ENCODE measurements around the gene KRTAP10-8. TPM values are rescaled to one million over a fixed set of nuclear protein-coding genes. Genes with fewer than 3 reads are reported as not detected.

The KRTAP10-8 gene
- total and polyA plus RNA-seq, 2 donors (not counting 1 experiment from before 2014, with no cell fraction given), result not detected

DNA sequence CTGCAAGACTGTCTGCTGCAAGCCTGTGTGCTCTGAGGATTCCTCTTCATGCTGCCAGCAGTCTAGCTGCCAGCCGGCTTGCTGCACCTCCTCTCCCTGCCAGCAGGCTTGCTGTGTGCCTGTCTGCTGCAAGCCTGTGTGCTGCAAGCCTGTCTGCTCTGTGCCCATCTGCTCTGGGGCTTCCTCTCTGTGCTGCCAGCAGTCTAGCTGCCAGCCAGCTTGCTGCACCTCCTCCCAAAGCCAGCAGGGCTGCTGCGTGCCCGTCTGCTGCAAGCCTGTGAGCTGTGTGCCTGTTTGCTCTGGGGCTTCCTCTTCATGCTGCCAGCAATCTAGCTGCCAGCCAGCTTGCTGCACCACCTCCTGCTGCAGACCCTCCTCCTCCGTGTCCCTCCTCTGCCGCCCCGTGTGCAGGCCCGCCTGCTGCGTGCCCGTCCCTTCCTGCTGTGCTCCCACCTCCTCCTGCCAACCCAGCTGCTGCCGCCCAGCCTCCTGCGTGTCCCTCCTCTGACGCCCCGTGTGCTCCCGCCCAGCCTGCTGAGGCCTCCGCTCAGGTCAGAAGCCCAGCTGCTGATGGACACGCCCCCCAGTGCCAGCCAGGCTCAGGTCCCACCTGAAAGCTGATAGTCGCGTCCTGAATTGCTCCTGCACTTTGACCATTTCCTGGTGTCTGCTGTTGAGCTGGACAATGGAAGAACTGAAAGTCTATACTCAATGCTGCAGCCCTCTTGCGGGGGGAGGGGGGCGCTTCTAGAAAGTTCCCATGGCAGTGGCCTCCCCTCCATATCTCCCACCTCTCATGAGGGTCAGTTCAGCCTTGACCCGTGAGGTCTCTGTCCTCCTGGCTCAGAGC, 37.2 kb upstream of the KRTAP10-8 start:
- DNase-seq (ENCODE audit: low read depth in 2 of 2), result no peak
- no peaks in the 10 kb centered on the region for H3K27me3 ChIP-seq (ENCODE audit: control insufficient read depth, insufficient read depth, low read length)
- TF ChIP-seq, protein P1, sequence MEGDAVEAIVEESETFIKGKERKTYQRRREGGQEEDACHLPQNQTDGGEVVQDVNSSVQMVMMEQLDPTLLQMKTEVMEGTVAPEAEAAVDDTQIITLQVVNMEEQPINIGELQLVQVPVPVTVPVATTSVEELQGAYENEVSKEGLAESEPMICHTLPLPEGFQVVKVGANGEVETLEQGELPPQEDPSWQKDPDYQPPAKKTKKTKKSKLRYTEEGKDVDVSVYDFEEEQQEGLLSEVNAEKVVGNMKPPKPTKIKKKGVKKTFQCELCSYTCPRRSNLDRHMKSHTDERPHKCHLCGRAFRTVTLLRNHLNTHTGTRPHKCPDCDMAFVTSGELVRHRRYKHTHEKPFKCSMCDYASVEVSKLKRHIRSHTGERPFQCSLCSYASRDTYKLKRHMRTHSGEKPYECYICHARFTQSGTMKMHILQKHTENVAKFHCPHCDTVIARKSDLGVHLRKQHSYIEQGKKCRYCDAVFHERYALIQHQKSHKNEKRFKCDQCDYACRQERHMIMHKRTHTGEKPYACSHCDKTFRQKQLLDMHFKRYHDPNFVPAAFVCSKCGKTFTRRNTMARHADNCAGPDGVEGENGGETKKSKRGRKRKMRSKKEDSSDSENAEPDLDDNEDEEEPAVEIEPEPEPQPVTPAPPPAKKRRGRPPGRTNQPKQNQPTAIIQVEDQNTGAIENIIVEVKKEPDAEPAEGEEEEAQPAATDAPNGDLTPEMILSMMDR (conservative IDR thresholded peaks at IDR 0.05 in 1 of 2, IDR thresholded peaks at IDR 0.05 in 1 of 2; ENCODE audit: low read depth in 1 of 2, low read length in 2 of 2), result no peak
- no peak for TF ChIP-seq EZH2 (IDR thresholded peaks at IDR 0.05; ENCODE audit: low read length, missing control alignments)

DNA sequence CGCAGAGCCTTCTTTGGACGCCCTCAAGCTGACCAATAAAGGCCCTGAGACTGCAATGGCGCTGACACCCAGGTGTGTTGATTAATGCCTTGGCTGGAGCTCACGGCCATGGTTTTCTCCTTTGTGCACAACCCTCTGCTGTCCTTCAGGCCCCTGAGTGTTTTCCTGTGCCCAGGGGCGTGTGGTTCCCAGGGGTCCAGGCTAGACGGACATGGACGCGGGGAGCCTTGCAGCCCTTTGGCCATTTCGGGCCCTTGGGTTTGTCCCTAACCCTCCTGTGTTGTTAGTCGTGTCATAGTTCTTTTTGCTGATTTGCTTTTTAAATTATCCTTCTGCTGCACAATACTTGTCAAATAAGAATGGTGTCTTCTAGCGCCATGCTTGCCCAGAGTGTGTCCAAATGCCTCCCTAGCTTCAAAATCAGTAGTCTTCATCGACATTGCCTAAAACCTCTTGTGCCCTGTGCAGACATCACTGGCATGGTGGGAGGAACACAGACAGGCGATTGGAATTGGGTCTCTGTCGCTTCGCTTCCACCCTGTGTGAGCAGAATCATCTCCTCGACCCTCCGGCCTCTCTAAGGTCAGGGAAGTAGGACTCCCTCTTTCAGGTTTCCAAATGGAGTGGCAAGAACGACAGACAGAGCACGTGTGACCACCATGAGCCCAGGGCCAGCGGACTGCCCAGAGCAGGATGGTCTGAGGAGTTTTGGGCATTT, 36.4 kb upstream of the KRTAP10-8 start:
- no peak for TF ChIP-seq EZH2 (IDR thresholded peaks at IDR 0.05; ENCODE audit: low read length, missing control alignments)
- TF ChIP-seq, protein P1 (conservative IDR thresholded peaks at IDR 0.05 in 1 of 2, IDR thresholded peaks at IDR 0.05 in 1 of 2; ENCODE audit: low read depth in 1 of 2, low read length in 2 of 2), result no peak

More for the DNA sequence above, 37.2 kb upstream of the KRTAP10-8 start:
- H3K4me1 ChIP-seq (ENCODE audit: control insufficient read depth, extremely low read depth, insufficient read depth, low read length), result no peaks in the 10 kb centered on the region
- H4K20me1 ChIP-seq (ENCODE audit: control insufficient read depth, extremely low read depth, insufficient read depth, low read length), result no peaks in the 10 kb centered on the region
- no peak overlapping the region for H3K27ac ChIP-seq (ENCODE audit: insufficient read depth, low read length)
- H3K4me2 ChIP-seq (ENCODE audit: extremely low read depth, insufficient read depth, low read length), result no peak overlapping the region
- H3K9me3 ChIP-seq (ENCODE audit: control insufficient read depth, insufficient read depth, low read depth, low read length), result no peaks in the 10 kb centered on the region
- H3K79me2 ChIP-seq (ENCODE audit: control insufficient read depth, insufficient read depth, low read length), result no peaks in the 10 kb centered on the region
- no peaks in the 10 kb centered on the region for H3K36me3 ChIP-seq (ENCODE audit: control insufficient read depth, insufficient read depth, low read length)
- H3K9ac ChIP-seq (ENCODE audit: insufficient read depth, low read length), result no peak overlapping the region
- H3K4me3 ChIP-seq (replicated peaks in 1 of 4; ENCODE audit: control extremely low read depth in 1 of 4, insufficient read depth in 1 of 4, low read depth in 3 of 4, low read length in 4 of 4), result no peak overlapping the region
- H2AFZ ChIP-seq (ENCODE audit: low read length), result no peak overlapping the region

DNA sequence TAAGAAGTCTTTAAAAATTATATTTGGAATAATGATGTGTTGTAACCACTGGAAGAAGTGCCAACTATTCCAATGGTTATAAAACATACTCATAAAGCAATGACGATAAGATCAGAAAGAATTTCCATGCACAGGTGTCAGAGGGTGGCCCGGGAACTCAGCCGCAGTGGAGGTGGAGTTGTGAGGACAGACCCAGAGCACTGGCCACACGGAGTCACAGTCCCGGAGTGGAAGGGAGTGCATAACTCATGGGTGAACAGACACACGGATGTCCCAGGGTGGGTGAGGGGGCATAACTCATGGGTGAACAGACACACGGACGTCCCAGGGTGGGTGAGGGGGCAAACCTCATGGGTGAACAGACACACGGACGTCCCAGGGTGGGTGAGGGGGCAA, 35.9 kb upstream of the KRTAP10-8 start:
- Histone ChIP-seq H3K9me3 (ENCODE audit: control insufficient read depth, insufficient read depth, low read depth, low read length) (no peaks in the 10 kb centered on the region), H3K27ac (ENCODE audit: insufficient read depth, low read length) (no peak overlapping the region), H3K4me2 (ENCODE audit: extremely low read depth, insufficient read depth, low read length) (no peak overlapping the region), H3K27me3 (ENCODE audit: control insufficient read depth, insufficient read depth, low read length) (no peaks in the 10 kb centered on the region), H3K9ac (ENCODE audit: insufficient read depth, low read length) (no peak overlapping the region), H3K4me1 (ENCODE audit: control insufficient read depth, extremely low read depth, insufficient read depth, low read length) (no peaks in the 10 kb centered on the region), H4K20me1 (ENCODE audit: control insufficient read depth, extremely low read depth, insufficient read depth, low read length) (no peaks in the 10 kb centered on the region), H3K79me2 (ENCODE audit: control insufficient read depth, insufficient read depth, low read length) (no peaks in the 10 kb centered on the region), H3K4me3 (replicated peaks in 1 of 4; ENCODE audit: control extremely low read depth in 1 of 4, insufficient read depth in 1 of 4, low read depth in 3 of 4, low read length in 4 of 4) (no peak overlapping the region), H3K36me3 (ENCODE audit: control insufficient read depth, insufficient read depth, low read length) (no peaks in the 10 kb centered on the region), H2AFZ (ENCODE audit: low read length) (no peak overlapping the region)
- TF ChIP-seq EZH2 (IDR thresholded peaks at IDR 0.05; ENCODE audit: low read length, missing control alignments), result no peak
- TF ChIP-seq, protein P1 (conservative IDR thresholded peaks at IDR 0.05 in 1 of 2, IDR thresholded peaks at IDR 0.05 in 1 of 2; ENCODE audit: low read depth in 1 of 2, low read length in 2 of 2), result no peak
- no peak for DNase-seq (ENCODE audit: low read depth in 2 of 2)

More for the DNA sequence above, 36.4 kb upstream of the KRTAP10-8 start:
- Histone ChIP-seq H3K4me1 (ENCODE audit: control insufficient read depth, extremely low read depth, insufficient read depth, low read length) (no peaks in the 10 kb centered on the region), H2AFZ (ENCODE audit: low read length) (no peak overlapping the region), H4K20me1 (ENCODE audit: control insufficient read depth, extremely low read depth, insufficient read depth, low read length) (no peaks in the 10 kb centered on the region), H3K4me2 (ENCODE audit: extremely low read depth, insufficient read depth, low read length) (no peak overlapping the region), H3K9me3 (ENCODE audit: control insufficient read depth, insufficient read depth, low read depth, low read length) (no peaks in the 10 kb centered on the region), H3K36me3 (ENCODE audit: control insufficient read depth, insufficient read depth, low read length) (no peaks in the 10 kb centered on the region), H3K27ac (ENCODE audit: insufficient read depth, low read length) (no peak overlapping the region), H3K27me3 (ENCODE audit: control insufficient read depth, insufficient read depth, low read length) (no peaks in the 10 kb centered on the region), H3K79me2 (ENCODE audit: control insufficient read depth, insufficient read depth, low read length) (no peaks in the 10 kb centered on the region), H3K4me3 (replicated peaks in 1 of 4; ENCODE audit: control extremely low read depth in 1 of 4, insufficient read depth in 1 of 4, low read depth in 3 of 4, low read length in 4 of 4) (no peak overlapping the region), H3K9ac (ENCODE audit: insufficient read depth, low read length) (no peak overlapping the region)
- DNase-seq (ENCODE audit: low read depth in 2 of 2), result no peak
